ENCODE data around the gene LY86.

The LY86 gene

DNA sequence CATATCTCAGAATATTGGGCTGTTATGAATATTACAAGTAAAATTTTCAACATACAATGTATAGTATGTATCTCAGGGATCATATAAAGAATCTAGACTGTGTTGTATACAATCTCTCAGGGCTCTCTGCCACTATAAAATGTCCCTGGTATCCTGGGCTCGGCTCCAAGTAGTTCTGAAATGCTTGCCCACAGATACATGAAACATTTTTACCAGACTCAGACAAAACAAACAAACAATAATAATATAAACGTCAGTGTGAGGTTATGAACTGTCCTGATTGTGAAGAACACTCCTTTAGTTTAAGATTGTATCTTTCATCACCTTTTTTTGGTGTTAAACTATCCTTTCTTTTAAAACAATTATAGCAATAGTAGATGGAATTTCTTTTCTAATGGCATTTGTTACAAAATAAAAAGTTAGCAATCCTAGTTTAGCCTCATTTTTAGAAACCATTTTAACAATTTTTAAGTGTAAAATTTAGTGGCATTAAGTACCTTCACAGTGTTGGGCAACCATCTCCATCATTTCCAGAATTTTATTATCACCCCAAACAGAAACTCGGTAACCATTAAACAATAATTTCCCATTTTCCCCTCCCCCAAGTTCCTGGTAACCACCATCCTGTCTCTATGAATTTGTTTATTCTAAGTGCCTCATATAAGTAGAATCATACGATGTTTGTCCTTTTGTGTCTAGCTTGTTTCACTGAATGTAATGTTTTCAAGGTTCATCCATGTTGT is 17.4 kb upstream of the LY86 start:
- no peak for DNase-seq

GRCh38 chr6:6575143-6575542 is 13.4 kb upstream of the LY86 start:
- no peak for DNase-seq

DNA sequence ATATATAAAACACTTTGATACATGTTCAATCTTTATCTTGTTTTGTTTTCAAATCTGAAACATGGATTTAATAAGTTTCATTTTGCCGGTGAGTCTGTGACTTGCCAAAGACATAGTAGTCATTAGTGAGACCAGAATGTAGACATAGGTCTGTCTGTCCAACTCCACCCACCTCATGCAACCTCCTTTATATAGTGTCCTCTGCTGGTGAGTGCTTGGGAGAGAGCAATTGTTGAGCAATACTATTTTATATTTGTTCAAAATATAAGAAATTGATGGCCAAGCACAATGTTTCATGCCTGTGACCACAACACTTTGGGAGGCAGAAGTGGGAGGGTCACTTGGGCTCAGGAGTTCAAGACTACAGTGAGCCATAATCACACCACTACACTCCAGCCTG is 10.8 kb upstream of the LY86 start:
- no peak for DNase-seq

- DNase-seq = no peak
Measured at GRCh38 chr6:6579281-6579680, 9.2 kb upstream of the LY86 start.

DNA sequence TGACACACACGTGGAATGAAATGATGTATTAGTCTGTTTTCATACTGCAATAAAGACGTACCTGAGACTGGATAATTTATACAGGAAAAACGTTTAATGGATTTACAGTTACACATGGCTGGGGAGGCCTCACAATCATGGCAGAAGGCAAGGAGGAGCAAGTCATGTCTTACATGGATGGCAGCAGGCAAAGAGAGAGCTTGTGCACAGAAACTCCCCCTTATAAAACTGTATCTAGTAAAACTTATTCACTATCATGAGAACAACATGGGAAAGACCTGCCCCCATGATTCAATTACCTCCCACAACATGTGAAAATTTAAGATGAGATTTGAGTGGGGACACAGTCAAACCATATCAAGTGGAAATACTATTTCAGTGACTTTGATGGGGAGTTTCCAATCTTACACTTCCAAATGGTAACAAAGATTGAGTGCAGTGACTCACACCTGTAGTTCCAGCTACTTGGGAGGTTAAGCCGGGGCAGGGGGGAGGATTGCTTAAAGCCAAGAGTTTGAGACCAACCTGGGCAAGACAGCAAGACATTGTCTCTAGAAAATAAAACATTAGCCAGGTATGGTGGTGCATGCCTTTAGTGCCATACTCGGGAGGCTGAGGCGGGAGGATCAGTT is 8.2 kb upstream of the LY86 start:
- DNase-seq = no peak

GRCh38 chr6:6581054-6581453 is 7.5 kb upstream of the LY86 start:
- DNase-seq = no peak

GRCh38 chr6:6582131-6582530 is 6.4 kb upstream of the LY86 start:
- no peak for DNase-seq

DNA sequence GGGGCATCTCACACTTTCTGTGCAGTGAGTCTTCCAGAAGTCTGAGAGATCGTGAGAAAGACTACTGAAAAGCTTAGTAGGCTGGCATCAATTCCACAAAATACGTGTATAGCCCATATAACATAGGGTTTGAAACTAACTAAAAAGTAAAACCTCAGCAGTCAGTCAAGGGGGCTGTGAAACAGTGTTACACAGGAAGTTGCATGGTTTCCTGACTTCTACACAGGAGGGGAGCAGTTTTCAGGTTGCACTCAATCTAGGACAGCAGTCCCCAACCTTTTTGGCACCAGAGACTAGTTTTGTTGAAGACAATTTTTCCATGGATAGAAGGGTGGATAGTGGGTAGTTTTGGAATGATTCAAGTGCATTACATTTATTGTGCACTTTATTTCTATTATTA is 4.7 kb upstream of the LY86 start:
- no peak for DNase-seq

GRCh38 chr6:6584310-6585002 is 4.1 kb upstream of the LY86 start:
- DNase-seq = no peak

DNA sequence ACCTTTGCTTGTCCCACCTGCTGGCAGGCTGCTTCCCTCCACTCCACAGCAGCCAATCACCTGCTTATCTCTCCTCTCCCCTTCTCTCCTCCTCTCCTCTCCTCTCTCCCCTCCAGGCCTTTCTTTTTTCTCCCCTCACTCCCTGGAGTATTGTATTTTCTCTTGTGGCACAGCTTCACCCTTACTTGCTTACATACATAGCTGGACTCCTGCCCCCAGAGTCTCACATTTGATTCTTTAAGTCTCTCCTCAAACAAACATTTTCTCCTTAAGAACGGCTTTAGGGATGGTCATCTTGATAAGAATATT is 3.6 kb upstream of the LY86 start:
- no peak for DNase-seq

GRCh38 chr6:6586167-6586566 is 2.4 kb upstream of the LY86 start:
- DNase-seq = no peak

DNA sequence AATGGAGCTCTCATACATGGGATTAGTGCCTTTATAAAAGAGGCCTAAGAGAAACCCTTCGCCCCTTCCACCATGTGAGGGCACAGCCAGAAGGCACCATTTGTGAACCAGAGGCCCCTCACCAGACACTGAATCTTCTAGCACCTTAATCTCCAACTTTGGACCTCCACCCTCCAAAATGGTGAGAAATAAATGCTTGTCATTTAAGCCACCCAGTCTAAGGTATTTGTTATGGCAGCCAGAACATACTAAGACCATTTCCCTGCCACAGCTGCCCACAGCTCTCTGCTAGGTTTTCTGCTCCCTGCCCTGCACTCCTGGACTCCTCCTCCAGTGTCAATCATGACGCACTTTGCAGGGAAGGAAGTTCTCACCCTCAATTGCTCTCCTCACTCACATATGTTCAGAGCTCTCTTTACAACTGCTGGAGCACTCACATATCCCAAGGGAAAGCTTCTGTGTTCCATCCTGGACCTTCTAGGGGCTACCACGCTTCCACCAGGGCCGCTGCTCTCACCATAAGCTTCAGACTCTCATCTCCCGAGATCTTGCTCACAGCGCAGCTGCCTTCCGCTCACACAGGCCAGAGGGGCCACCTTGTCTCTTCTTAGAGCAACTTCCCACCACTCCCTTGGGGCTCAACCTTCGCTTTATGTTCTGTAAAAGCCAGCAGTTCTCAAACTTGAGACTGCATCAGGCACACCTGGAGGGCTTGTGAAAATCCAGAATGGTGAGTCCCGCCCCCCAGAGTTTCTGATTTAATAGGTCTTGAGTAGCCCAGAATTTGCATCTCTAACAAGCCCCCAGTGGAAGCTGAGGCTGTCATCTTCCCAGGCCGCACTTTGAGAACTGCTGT is 1.6 kb upstream of the LY86 start:
- DNase-seq = no peak

DNA sequence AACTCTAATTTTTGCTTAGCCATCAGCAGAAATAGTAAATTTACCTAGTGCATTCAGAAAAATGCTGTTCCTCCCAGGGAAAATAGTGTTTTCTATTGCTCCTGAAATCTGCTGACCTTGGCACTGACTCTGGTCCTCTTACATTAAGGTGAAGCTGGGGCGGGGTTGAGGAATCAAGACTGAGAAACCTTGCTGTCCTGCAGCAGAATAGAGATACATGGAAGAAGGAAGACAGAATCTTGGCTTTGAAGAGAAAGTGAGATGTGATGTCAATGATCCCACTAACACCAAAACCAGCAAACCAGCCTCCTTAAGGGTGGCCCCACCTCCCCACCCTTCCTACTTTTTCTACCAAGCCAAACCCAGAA is 840 bp upstream of the LY86 start:
- no peak for DNase-seq

DNA sequence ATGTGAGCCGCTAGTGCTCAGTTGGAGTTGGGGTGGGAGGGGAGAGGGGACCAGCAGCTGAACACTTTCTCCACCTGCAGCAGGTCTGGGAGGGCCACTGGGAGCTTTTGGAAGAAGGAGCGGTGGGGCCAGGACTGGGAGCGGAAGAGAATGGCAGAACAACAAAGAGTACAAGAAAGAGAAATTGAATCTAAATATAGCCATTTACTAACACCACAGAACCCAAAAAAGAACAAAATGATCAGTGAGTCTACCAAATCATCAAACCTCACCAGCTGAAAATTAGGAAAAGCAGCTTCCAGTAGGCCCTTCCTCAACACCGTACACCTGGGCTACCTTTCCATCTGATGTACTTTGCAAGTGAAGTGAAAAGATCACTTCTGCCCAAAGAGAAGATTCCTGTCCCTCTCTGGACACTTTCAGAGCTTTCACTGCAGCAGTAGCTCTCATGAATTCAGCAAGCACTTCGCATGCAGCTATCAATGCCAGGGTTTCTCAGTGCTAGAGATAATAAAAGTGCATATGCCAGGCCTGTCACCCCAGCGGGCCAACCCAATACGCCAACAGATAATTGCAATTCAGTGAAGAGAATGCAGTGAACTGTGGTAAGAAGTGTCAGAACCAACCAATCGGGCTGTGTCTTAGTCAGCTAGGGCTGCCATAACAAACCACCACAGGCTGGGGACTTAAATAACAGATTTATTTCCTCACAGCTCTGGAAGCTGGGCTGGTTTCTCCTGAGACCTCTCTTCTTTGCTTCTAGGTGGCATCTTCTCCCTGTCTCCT is 597 bp downstream of the LY86 start:
- no peak for DNase-seq

GRCh38 chr6:6590530-6590929 is 2.0 kb downstream of the LY86 start:
- DNase-seq = no peak

- no peak for DNase-seq
Measured at GRCh38 chr6:6591778-6592465, 3.4 kb downstream of the LY86 start.

- DNase-seq = no peak
Measured at GRCh38 chr6:6592826-6593475, 4.4 kb downstream of the LY86 start.

DNA sequence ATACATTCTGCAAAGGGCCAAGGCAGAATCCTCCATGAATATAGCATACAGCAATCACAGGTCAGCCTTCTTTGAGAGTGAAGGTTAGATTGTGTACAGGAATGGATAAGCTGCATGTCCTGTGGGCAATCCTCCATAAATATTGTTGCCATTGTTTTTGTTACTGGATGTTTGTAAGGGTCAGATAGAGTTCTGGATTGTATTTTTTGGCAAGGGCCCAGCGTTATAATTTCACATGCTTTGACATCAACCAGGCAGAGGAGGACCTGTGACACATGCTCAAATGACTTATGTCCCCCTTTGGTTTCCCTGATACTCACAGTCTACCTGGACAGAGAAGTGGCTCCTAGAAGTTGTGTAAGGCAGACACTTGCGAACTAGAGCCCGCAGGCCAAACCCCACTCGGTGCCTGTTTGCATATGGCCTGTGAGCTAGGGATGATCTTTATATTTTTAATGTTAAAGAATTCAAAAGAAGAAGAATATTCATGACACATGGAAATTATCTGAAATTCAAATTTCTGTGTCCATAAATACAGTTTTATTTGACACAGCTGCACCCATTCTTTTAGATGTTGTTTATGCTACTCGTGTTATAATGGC is 5.4 kb downstream of the LY86 start:
- no peak for DNase-seq

- no peak for DNase-seq
Measured at GRCh38 chr6:6595025-6595424, 6.5 kb downstream of the LY86 start.

DNA sequence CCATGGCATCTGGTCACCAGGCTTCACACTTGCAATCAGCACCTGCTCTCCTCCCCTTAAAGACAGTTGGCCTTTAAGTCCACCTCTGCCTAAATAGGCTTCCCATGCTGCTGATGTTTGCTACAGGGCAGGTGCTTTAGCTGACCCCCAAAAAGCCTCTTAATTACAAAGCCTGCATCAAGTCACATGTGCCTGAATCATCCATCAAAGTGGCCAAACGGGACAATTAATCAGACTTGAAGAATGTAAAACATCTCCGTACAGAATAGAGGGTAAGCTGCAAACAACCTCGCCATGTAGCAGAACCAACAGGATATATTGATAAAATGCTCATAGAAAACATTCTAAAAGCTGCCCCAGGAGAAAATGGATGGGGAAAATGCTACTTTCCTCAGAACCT is 7.4 kb downstream of the LY86 start:
- no peak for DNase-seq
